ENCODE measurements around the gene WIPI1.
A peak's percentile ranks its signal among the peaks of the same experiment; 100 is the strongest.

WIPI1 gene

GRCh38 chr17:68482576-68483041 lies 25.3 kb upstream of the WIPI1 start:
- Histone ChIP-seq H3K27me3 (replicated peaks; ENCODE audit: control insufficient read depth, insufficient read depth, low read length) (no peaks in the 10 kb centered on the region), H3K9ac (ENCODE audit: low read length) (no peak overlapping the region), H3K4me3 (ENCODE audit: low read length) (no peak overlapping the region), H3K36me3 (ENCODE audit: control insufficient read depth, insufficient read depth, low read length, severe bottlenecking) (no peaks in the 10 kb centered on the region), H3K9me3 (ENCODE audit: control insufficient read depth, low read length) (no peaks in the 10 kb centered on the region), H3K4me1 (ENCODE audit: control insufficient read depth, insufficient read depth, low read length) (no peaks in the 10 kb centered on the region)
- DNase-seq (ENCODE audit: low read depth) = no peak

GRCh38 chr17:68480885-68481284 lies 23.6 kb upstream of the WIPI1 start:
- H3K27me3 ChIP-seq (replicated peaks; ENCODE audit: control insufficient read depth, insufficient read depth, low read length) = no peaks in the 10 kb centered on the region
- H3K9ac ChIP-seq (ENCODE audit: low read length) = no peak overlapping the region
- no peaks in the 10 kb centered on the region for H3K9me3 ChIP-seq (ENCODE audit: control insufficient read depth, low read length)
- no peak for DNase-seq (ENCODE audit: low read depth)
- no peaks in the 10 kb centered on the region for H3K4me1 ChIP-seq (ENCODE audit: control insufficient read depth, insufficient read depth, low read length)
- no peaks in the 10 kb centered on the region for H3K36me3 ChIP-seq (ENCODE audit: control insufficient read depth, insufficient read depth, low read length, severe bottlenecking)
- H3K4me3 ChIP-seq (ENCODE audit: low read length) = no peak overlapping the region

GRCh38 chr17:68470961-68471360 lies 13.7 kb upstream of the WIPI1 start:
- no peak for DNase-seq (ENCODE audit: low read depth)
- Histone ChIP-seq H3K36me3 (ENCODE audit: control insufficient read depth, insufficient read depth, low read length, severe bottlenecking) (no peaks in the 10 kb centered on the region), H3K4me1 (ENCODE audit: control insufficient read depth, insufficient read depth, low read length) (no peaks in the 10 kb centered on the region), H3K9ac (ENCODE audit: low read length) (no peak overlapping the region), H3K9me3 (ENCODE audit: control insufficient read depth, low read length) (no peaks in the 10 kb centered on the region), H3K27me3 (replicated peaks; ENCODE audit: control insufficient read depth, insufficient read depth, low read length) (no peaks in the 10 kb centered on the region), H3K4me3 (ENCODE audit: low read length) (no peak overlapping the region)

GRCh38 chr17:68468788-68469187 lies 11.5 kb upstream of the WIPI1 start:
- H3K27me3 ChIP-seq (replicated peaks; ENCODE audit: control insufficient read depth, insufficient read depth, low read length) = no peaks in the 10 kb centered on the region
- no peaks in the 10 kb centered on the region for H3K9me3 ChIP-seq (ENCODE audit: control insufficient read depth, low read length)
- H3K36me3 ChIP-seq (ENCODE audit: control insufficient read depth, insufficient read depth, low read length, severe bottlenecking) = no peaks in the 10 kb centered on the region
- H3K4me3 ChIP-seq (ENCODE audit: low read length) = no peak overlapping the region
- no peak for DNase-seq (ENCODE audit: low read depth)
- no peak overlapping the region for H3K9ac ChIP-seq (ENCODE audit: low read length)
- H3K4me1 ChIP-seq (ENCODE audit: control insufficient read depth, insufficient read depth, low read length) = no peaks in the 10 kb centered on the region

- Histone ChIP-seq H3K27me3 (replicated peaks; ENCODE audit: control insufficient read depth, insufficient read depth, low read length) (no peaks in the 10 kb centered on the region), H3K36me3 (ENCODE audit: control insufficient read depth, insufficient read depth, low read length, severe bottlenecking) (no peaks in the 10 kb centered on the region), H3K9ac (ENCODE audit: low read length) (no peak overlapping the region), H3K9me3 (ENCODE audit: control insufficient read depth, low read length) (no peaks in the 10 kb centered on the region), H3K4me3 (ENCODE audit: low read length) (no peak overlapping the region), H3K4me1 (ENCODE audit: control insufficient read depth, insufficient read depth, low read length) (no peaks in the 10 kb centered on the region)
- DNase-seq (ENCODE audit: low read depth) = no peak
These were observed 11.0 kb upstream of the WIPI1 start for GRCh38 chr17:68468334-68468733.

GRCh38 chr17:68463211-68464019 lies 6.1 kb upstream of the WIPI1 start:
- Histone ChIP-seq H3K9ac (ENCODE audit: low read length) (no peak overlapping the region), H3K36me3 (ENCODE audit: control insufficient read depth, insufficient read depth, low read length, severe bottlenecking) (no peaks in the 10 kb centered on the region), H3K4me3 (ENCODE audit: low read length) (no peak overlapping the region), H3K9me3 (ENCODE audit: control insufficient read depth, low read length) (no peaks in the 10 kb centered on the region), H3K27me3 (replicated peaks; ENCODE audit: control insufficient read depth, insufficient read depth, low read length) (no peaks in the 10 kb centered on the region), H3K4me1 (ENCODE audit: control insufficient read depth, insufficient read depth, low read length) (peaks cover 24% of the 10 kb centered on the region)
- no peak for DNase-seq (ENCODE audit: low read depth)

GRCh38 chr17:68462381-68463210 lies 5.3 kb upstream of the WIPI1 start:
- Histone ChIP-seq H3K4me1 (ENCODE audit: control insufficient read depth, insufficient read depth, low read length) (peaks cover 27% of the 10 kb centered on the region), H3K9ac (ENCODE audit: low read length) (peak overlapping the region; percentile 7), H3K4me3 (ENCODE audit: low read length) (no peak overlapping the region), H3K27me3 (replicated peaks; ENCODE audit: control insufficient read depth, insufficient read depth, low read length) (no peaks in the 10 kb centered on the region), H3K9me3 (ENCODE audit: control insufficient read depth, low read length) (no peaks in the 10 kb centered on the region), H3K36me3 (ENCODE audit: control insufficient read depth, insufficient read depth, low read length, severe bottlenecking) (no peaks in the 10 kb centered on the region)
- DNase-seq (ENCODE audit: low read depth) = peak; percentile 96

GRCh38 chr17:68461589-68461988 lies 4.3 kb upstream of the WIPI1 start:
- Histone ChIP-seq H3K9ac (ENCODE audit: low read length) (peak overlapping the region; percentile 7), H3K27me3 (replicated peaks; ENCODE audit: control insufficient read depth, insufficient read depth, low read length) (no peaks in the 10 kb centered on the region), H3K36me3 (ENCODE audit: control insufficient read depth, insufficient read depth, low read length, severe bottlenecking) (no peaks in the 10 kb centered on the region), H3K4me3 (ENCODE audit: low read length) (no peak overlapping the region), H3K9me3 (ENCODE audit: control insufficient read depth, low read length) (no peaks in the 10 kb centered on the region), H3K4me1 (ENCODE audit: control insufficient read depth, insufficient read depth, low read length) (peaks cover 27% of the 10 kb centered on the region)
- no peak for DNase-seq (ENCODE audit: low read depth)

- no peaks in the 10 kb centered on the region for H3K36me3 ChIP-seq (ENCODE audit: control insufficient read depth, insufficient read depth, low read length, severe bottlenecking)
- H3K9ac ChIP-seq (ENCODE audit: low read length) = peak overlapping the region; percentile 7
- peaks cover 30% of the 10 kb centered on the region for H3K4me1 ChIP-seq (ENCODE audit: control insufficient read depth, insufficient read depth, low read length)
- no peaks in the 10 kb centered on the region for H3K27me3 ChIP-seq (replicated peaks; ENCODE audit: control insufficient read depth, insufficient read depth, low read length)
- H3K4me3 ChIP-seq (ENCODE audit: low read length) = no peak overlapping the region
- no peaks in the 10 kb centered on the region for H3K9me3 ChIP-seq (ENCODE audit: control insufficient read depth, low read length)
- no peak for DNase-seq (ENCODE audit: low read depth)
These were observed 3.8 kb upstream of the WIPI1 start for GRCh38 chr17:68461122-68461539.

- Histone ChIP-seq H3K4me3 (ENCODE audit: low read length) (no peak overlapping the region), H3K36me3 (ENCODE audit: control insufficient read depth, insufficient read depth, low read length, severe bottlenecking) (no peaks in the 10 kb centered on the region)
- no peak for DNase-seq (ENCODE audit: low read depth)
These were observed 3.4 kb upstream of the WIPI1 start for GRCh38 chr17:68460715-68461114.

GRCh38 chr17:68460146-68460545 lies 2.9 kb upstream of the WIPI1 start:
- no peaks in the 10 kb centered on the region for H3K9me3 ChIP-seq (ENCODE audit: control insufficient read depth, low read length)
- H3K36me3 ChIP-seq (ENCODE audit: control insufficient read depth, insufficient read depth, low read length, severe bottlenecking) = no peaks in the 10 kb centered on the region
- H3K9ac ChIP-seq (ENCODE audit: low read length) = no peak overlapping the region
- no peak for DNase-seq (ENCODE audit: low read depth)
- H3K4me1 ChIP-seq (ENCODE audit: control insufficient read depth, insufficient read depth, low read length) = peaks cover 37% of the 10 kb centered on the region
- H3K4me3 ChIP-seq (ENCODE audit: low read length) = no peak overlapping the region
- no peaks in the 10 kb centered on the region for H3K27me3 ChIP-seq (replicated peaks; ENCODE audit: control insufficient read depth, insufficient read depth, low read length)

More at GRCh38 chr17:68460715-68461114, 3.4 kb upstream of the WIPI1 start:
- no peaks in the 10 kb centered on the region for H3K9me3 ChIP-seq (ENCODE audit: control insufficient read depth, low read length)
- H3K4me1 ChIP-seq (ENCODE audit: control insufficient read depth, insufficient read depth, low read length) = peaks cover 32% of the 10 kb centered on the region
- H3K9ac ChIP-seq (ENCODE audit: low read length) = no peak overlapping the region
- H3K27me3 ChIP-seq (replicated peaks; ENCODE audit: control insufficient read depth, insufficient read depth, low read length) = no peaks in the 10 kb centered on the region
